Measurements from ENCODE around the gene LSM6. TPM values are rescaled to one million over a fixed set of nuclear protein-coding genes. Genes with fewer than 3 reads are reported as not detected.

LSM6 gene
- 98.6 TPM for total RNA-seq (2013)
- 10 to 100 TPM; 41.1 to 89.7 (median 66.2) TPM for polyA plus RNA-seq
- polyA minus RNA-seq: 17.0 and 40.0 TPM in 2 replicates
- total RNA-seq: 2.0 to 17.2 (median 12.8) reads per million in 11 experiments

DNA sequence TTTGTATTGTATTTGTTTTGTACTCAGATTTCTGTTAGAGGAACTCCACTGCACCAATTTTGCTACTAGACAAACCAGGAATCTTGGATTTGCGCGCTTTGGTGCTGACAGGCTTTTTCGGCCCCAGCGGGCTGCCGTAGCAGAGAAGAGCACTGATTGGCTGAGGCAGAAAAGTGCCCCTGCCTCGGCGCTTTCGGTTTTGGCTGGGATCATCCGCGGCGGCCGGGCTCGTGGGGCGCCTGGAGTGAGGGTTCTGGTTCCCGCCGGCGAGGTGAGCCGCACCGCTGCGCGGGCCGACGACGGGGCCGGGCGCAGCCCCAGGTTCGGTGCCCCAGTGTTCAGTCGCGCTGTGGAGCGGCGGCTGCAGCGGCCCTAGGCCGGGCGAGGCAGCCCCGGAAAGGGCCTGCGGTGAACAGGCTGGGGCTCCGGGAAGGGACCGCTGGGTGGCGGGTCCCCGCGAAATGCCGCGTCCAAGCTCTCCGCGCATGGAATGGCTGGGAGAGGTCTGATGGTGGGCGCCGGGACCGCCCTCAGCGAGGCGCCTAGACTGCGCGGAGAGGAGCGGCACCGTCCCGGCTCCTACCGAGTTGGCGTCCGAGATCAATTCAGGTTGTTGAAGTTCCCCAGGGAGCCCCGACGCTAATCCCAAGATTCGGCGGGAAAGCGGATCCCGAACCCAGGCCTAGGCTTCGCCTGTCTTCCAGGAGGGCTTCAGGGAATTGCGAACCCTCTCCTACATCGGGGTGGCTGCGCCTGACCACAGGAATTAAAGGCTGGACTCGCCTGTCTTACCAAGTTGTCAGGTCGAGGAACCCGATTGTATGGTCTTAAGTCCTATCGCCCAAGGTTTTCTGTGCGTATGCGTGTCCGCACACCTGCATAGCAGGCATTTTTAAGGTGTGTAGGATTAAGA is at the start of gene LSM6:
LSM6 (plus strand) TSS at position 178 of the 913 bp plus-strand sequence. CDS start 7,204 bp downstream, outside the sequence.
- H3K36me3 ChIP-seq (replicated peaks in 1 of 2; ENCODE audit: control insufficient read depth in 1 of 2, insufficient read depth in 2 of 2, low read length in 2 of 2): peaks cover 5 to 18% of the 10 kb centered on the region in 2 donors
- H3K4me1 Mint-ChIP-seq: peaks cover 42% of the 10 kb centered on the region
- H3K27me3 ChIP-seq (ENCODE audit: control insufficient read depth in 2 of 2, insufficient read depth in 2 of 2, low read length in 2 of 2): no peaks in the 10 kb centered on the region
- H3K9me3 Mint-ChIP-seq: no peaks in the 10 kb centered on the region
- H3K27ac ChIP-seq (ENCODE audit: low read depth in 1 of 2, low read length in 2 of 2): peak within 1 kb of the TSS; percentile 81 to 90
- intact Hi-C loops (cut with micrococcal nuclease): loop anchor here (5.0 to 10.0 kb wide), 3 partner anchors 68 to 347 kb away; partner anchors contain the start of gene SLC10A7 (in 1 of the 2)
- peak within 1 kb of the TSS; percentile 78 to 99 (median 91) for H3K4me3 ChIP-seq (replicated peaks in 1 of 3; ENCODE audit: low read depth in 2 of 3, low read length in 3 of 3)
- peaks cover 14% of the 10 kb centered on the region in 2 donors for H3K36me3 Mint-ChIP-seq
- peak within 1 kb of the TSS; percentile 92 to 93 for H3K4me3 Mint-ChIP-seq
- TF ChIP-seq CTCF (IDR thresholded peaks at IDR 0.05): peak; percentile 8
- H3K4me1 ChIP-seq (ENCODE audit: control insufficient read depth in 1 of 2, insufficient read depth in 2 of 2, low read length in 2 of 2): peaks cover 17 to 33% of the 10 kb centered on the region in 2 donors
- no peaks in the 10 kb centered on the region for H3K9me3 ChIP-seq (replicated peaks in 1 of 2; ENCODE audit: control insufficient read depth in 1 of 2, insufficient read depth in 1 of 2, low read length in 2 of 2)
- H2AFZ ChIP-seq (ENCODE audit: insufficient read depth, low read depth, low read length, poor library complexity, severe bottlenecking): peak within 1 kb of the TSS; percentile 99
- H3K4me2 ChIP-seq (replicated peaks; ENCODE audit: extremely low read depth, low read length, poor library complexity, severe bottlenecking): peak within 1 kb of the TSS; percentile 87
- DNase-seq: peak; percentile 61 to 79 (median 76)
- H3K9ac ChIP-seq (ENCODE audit: insufficient read depth, low read length, poor library complexity, severe bottlenecking): peak within 1 kb of the TSS; percentile 94
- 0% methylated on average over 75 of the region's 75 CpGs for WGBS (ENCODE audit: insufficient coverage)
- H3K27me3 Mint-ChIP-seq (ENCODE audit: low read depth in 3 of 3): peaks cover 0 to 4% (median 2%) of the 10 kb centered on the region in 3 donors
- H3K27ac Mint-ChIP-seq: peak within 1 kb of the TSS; percentile 77 to 91 (median 84)
- peaks cover 53% of the 10 kb centered on the region for H3K79me2 ChIP-seq (ENCODE audit: insufficient read depth, low read length)
- H4K20me1 ChIP-seq (ENCODE audit: insufficient read depth, low read length): peaks cover 32% of the 10 kb centered on the region

DNA sequence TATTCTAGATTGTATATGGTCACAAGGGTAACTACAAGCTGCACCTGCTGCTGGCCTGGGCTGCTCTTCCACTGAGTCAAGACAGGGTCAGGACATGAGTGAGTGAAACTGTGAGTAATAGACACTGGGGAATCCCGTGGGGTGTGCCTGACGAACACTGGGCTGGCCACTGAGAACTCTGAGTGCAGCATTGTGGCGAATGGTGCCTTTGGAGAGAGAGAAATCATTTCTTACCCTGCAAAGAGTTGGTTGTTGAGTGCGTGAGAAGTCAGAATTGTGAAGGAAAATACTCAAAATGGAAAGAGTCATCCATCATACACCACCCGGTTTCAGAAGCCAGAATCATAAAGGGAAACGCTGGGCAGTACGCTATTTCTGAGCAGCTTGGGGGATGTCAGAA is 43.1 kb upstream of the LSM6 start:
- no peak for TF ChIP-seq CTCF (IDR thresholded peaks at IDR 0.05)
- H3K36me3 ChIP-seq (replicated peaks in 1 of 2; ENCODE audit: control insufficient read depth in 1 of 2, insufficient read depth in 2 of 2, low read length in 2 of 2): no peaks in the 10 kb centered on the region
- no peaks in the 10 kb centered on the region for H3K4me1 ChIP-seq (ENCODE audit: control insufficient read depth in 1 of 2, insufficient read depth in 2 of 2, low read length in 2 of 2)
- Mint-ChIP-seq H3K36me3 (no peaks in the 10 kb centered on the region), H3K4me3 (peak overlapping the region in 1 of 2 donors; percentile 6), H3K27me3 (ENCODE audit: low read depth in 3 of 3) (peaks cover 10 to 14% (median 11%) of the 10 kb centered on the region in 3 donors), H3K27ac (no peak overlapping the region), H3K9me3 (peaks cover 0 to 2% (median 0%) of the 10 kb centered on the region in 7 donors), H3K4me1 (peaks cover 4% of the 10 kb centered on the region)
- H3K4me3 ChIP-seq (replicated peaks in 1 of 3; ENCODE audit: low read depth in 2 of 3, low read length in 3 of 3): no peak overlapping the region
- no peak overlapping the region for H3K27ac ChIP-seq (ENCODE audit: low read depth in 1 of 2, low read length in 2 of 2)
- H3K9ac ChIP-seq (ENCODE audit: insufficient read depth, low read length, poor library complexity, severe bottlenecking): no peak overlapping the region
- H4K20me1 ChIP-seq (ENCODE audit: insufficient read depth, low read length): no peaks in the 10 kb centered on the region
- no peaks in the 10 kb centered on the region for H3K9me3 ChIP-seq (replicated peaks in 1 of 2; ENCODE audit: control insufficient read depth in 1 of 2, insufficient read depth in 1 of 2, low read length in 2 of 2)
- H2AFZ ChIP-seq (ENCODE audit: insufficient read depth, low read depth, low read length, poor library complexity, severe bottlenecking): no peak overlapping the region
- no peak overlapping the region for H3K4me2 ChIP-seq (replicated peaks; ENCODE audit: extremely low read depth, low read length, poor library complexity, severe bottlenecking)
- intact Hi-C loops (cut with micrococcal nuclease): no loop called here
- 92% methylated on average over 2 of the region's 7 CpGs for WGBS (ENCODE audit: insufficient coverage)
- DNase-seq: peak in 1 of 3 donors; percentile 64
- H3K27me3 ChIP-seq (ENCODE audit: control insufficient read depth in 2 of 2, insufficient read depth in 2 of 2, low read length in 2 of 2): no peaks in the 10 kb centered on the region
- H3K79me2 ChIP-seq (ENCODE audit: insufficient read depth, low read length): no peaks in the 10 kb centered on the region

Data from CD14-positive monocyte (primary cell).